Measurements from ENCODE around the gene MTMR10.

Gene MTMR10

GRCh38 chr15:30929064-30929669, 62.3 kb downstream of the MTMR10 start:
- no peak overlapping the region for H3K4me3 ChIP-seq (ENCODE audit: low read depth, low read length)
- TF ChIP-seq, protein P1, sequence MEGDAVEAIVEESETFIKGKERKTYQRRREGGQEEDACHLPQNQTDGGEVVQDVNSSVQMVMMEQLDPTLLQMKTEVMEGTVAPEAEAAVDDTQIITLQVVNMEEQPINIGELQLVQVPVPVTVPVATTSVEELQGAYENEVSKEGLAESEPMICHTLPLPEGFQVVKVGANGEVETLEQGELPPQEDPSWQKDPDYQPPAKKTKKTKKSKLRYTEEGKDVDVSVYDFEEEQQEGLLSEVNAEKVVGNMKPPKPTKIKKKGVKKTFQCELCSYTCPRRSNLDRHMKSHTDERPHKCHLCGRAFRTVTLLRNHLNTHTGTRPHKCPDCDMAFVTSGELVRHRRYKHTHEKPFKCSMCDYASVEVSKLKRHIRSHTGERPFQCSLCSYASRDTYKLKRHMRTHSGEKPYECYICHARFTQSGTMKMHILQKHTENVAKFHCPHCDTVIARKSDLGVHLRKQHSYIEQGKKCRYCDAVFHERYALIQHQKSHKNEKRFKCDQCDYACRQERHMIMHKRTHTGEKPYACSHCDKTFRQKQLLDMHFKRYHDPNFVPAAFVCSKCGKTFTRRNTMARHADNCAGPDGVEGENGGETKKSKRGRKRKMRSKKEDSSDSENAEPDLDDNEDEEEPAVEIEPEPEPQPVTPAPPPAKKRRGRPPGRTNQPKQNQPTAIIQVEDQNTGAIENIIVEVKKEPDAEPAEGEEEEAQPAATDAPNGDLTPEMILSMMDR (IDR thresholded peaks at IDR 0.05; ENCODE audit: low read depth, low read length): no peak

GRCh38 chr15:30928076-30928475, 63.4 kb downstream of the MTMR10 start:
- TF ChIP-seq, protein P1 (IDR thresholded peaks at IDR 0.05; ENCODE audit: low read depth, low read length): no peak

GRCh38 chr15:30927148-30927761, 64.2 kb downstream of the MTMR10 start:
- H3K4me3 ChIP-seq (ENCODE audit: low read depth, low read length): no peak overlapping the region
- TF ChIP-seq, protein P1 (IDR thresholded peaks at IDR 0.05; ENCODE audit: low read depth, low read length): no peak

More at GRCh38 chr15:30928076-30928475, 63.4 kb downstream of the MTMR10 start:
- H3K4me3 ChIP-seq (ENCODE audit: low read depth, low read length): no peak overlapping the region

DNA sequence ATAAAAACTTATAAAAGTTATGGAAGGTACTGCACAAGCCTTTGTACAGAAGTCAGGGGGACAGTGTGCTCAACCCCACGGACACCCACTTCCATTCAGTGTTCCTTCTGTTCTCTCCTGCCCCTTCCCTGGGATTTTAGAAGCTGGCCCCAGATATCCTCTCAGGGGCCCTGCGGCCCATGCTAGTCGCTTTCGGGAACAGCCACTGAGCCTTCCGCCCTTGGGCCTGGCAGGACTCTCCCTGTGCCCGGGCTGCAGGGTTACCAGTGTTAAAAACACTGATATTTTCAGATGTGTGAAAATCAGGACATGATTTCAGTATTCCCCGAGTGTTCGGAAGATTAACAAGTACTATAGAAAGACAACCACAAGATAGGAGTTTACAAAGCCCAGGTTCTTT, 65.3 kb downstream of the MTMR10 start:
- no peak overlapping the region for H3K4me3 ChIP-seq (ENCODE audit: low read depth, low read length)
- TF ChIP-seq, protein P1 (IDR thresholded peaks at IDR 0.05; ENCODE audit: low read depth, low read length): no peak

- TF ChIP-seq, protein P1 (IDR thresholded peaks at IDR 0.05; ENCODE audit: low read depth, low read length): no peak
- no peak overlapping the region for H3K4me3 ChIP-seq (ENCODE audit: low read depth, low read length)
Observed at GRCh38 chr15:30925686-30926085, 65.7 kb downstream of the MTMR10 start.

DNA sequence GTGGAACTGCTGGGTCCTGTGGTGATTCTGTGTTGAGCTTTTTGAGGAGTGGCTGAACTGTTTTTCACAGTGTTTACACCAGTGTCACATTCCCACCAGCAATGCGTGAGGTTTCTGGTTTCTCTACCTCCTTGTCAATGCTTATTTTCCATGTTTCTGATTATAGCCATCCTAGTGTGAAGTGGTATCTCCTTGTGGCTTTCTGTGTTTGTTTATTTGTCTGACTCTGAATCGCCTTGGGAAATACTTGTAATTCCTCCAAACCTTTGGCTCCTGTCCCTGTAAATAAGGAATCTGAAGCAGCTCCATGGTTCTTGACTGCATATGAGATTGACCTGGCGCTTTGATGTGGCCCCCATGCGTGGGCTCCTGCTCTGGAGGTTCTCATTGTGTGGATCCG, 67.1 kb downstream of the MTMR10 start:
- no peak overlapping the region for H3K4me3 ChIP-seq (ENCODE audit: low read depth, low read length)
- TF ChIP-seq, protein P1 (IDR thresholded peaks at IDR 0.05; ENCODE audit: low read depth, low read length): no peak

- TF ChIP-seq, protein P1 (IDR thresholded peaks at IDR 0.05; ENCODE audit: low read depth, low read length): no peak
- H3K4me3 ChIP-seq (ENCODE audit: low read depth, low read length): no peak overlapping the region
Observed at GRCh38 chr15:30923429-30923828, 68.0 kb downstream of the MTMR10 start.

All from WI38 (cell line).